CD4-positive, alpha-beta memory T cell (primary cell): ENCODE measurements around the gene ELAVL4. TPM values are rescaled to one million over a fixed set of nuclear protein-coding genes. Genes with fewer than 3 reads are reported as not detected.

Source experiments
- CTCF ChIA-PET: fragments of 350-600 bp; sonication (Branson Sonifier 250); formaldehyde crosslinking; loops from one replicate; lab custom pipeline; 2021; ENCODE audit warnings: inconsistent platforms; ENCODE audit not compliant: partially characterized antibody; lab: Charles Lee
- POLR2A ChIA-PET: fragments of 350-600 bp; sonication (Branson Sonifier 250); formaldehyde crosslinking; loops from one replicate; lab custom pipeline; 2021; ENCODE audit not compliant: partially characterized antibody; lab: Charles Lee
- DNase-seq, 5 donors: peaks; one replicate each; pipeline versions ENCODE4 v3.0.0 to v3.0.0-alpha.2; 2020 to 2022; ENCODE audit warnings: mixed read lengths in 1 of 5
- H3K27ac ChIP-seq: one replicate; pipeline ENCODE4 v1.7.0; 2013; ENCODE audit warnings: low read depth, low read length
- H3K27me3 ChIP-seq: 2 replicates; pipeline ENCODE4 v1.7.0; 2013; ENCODE audit warnings: mild to moderate bottlenecking, low read length, moderate library complexity; ENCODE audit not compliant: insufficient read depth
- H3K36me3 ChIP-seq: 2 replicates; pipeline ENCODE4 v1.7.0; 2013; ENCODE audit warnings: mild to moderate bottlenecking, low read length, moderate library complexity; ENCODE audit not compliant: insufficient read depth
- H3K4me1 ChIP-seq: 2 replicates; pipeline ENCODE4 v1.7.0; 2013; ENCODE audit warnings: mild to moderate bottlenecking, low read length, moderate library complexity; ENCODE audit not compliant: insufficient read depth
- H3K4me3 ChIP-seq, 2 donors: one replicate each; pipeline ENCODE4 v1.7.0; 2013; ENCODE audit warnings: low read length in 2 of 2, mild to moderate bottlenecking in 1 of 2
- H3K9me3 ChIP-seq, 2 donors: one replicate each; pipeline ENCODE4 v1.7.0; 2013; ENCODE audit warnings: low read length in 2 of 2, control low read depth in 1 of 2; ENCODE audit not compliant: control insufficient read depth in 1 of 2
- H3K27ac Mint-ChIP-seq, 7 donors: one replicate each; pipeline ENCODE4 v1.8.0; 2020 to 2021; ENCODE audit warnings: mixed read lengths in 7 of 7, mild to moderate bottlenecking in 6 of 7, inconsistent platforms in 3 of 7, moderate library complexity in 3 of 7
- H3K27me3 Mint-ChIP-seq, 2 donors: one replicate each; pipeline ENCODE4 v1.8.0; 2020 to 2021; ENCODE audit warnings: mixed read lengths in 2 of 2
- H3K36me3 Mint-ChIP-seq, 2 donors: one replicate each; pipeline ENCODE4 v1.8.0; 2020 to 2021; ENCODE audit warnings: mixed read lengths in 2 of 2, inconsistent platforms in 1 of 2, mild to moderate bottlenecking in 1 of 2
- H3K4me1 Mint-ChIP-seq, 4 donors: one replicate each; pipeline ENCODE4 v1.8.0; 2020 to 2021; ENCODE audit warnings: mixed read lengths in 4 of 4, mild to moderate bottlenecking in 1 of 4
- H3K4me3 Mint-ChIP-seq, 8 donors: one replicate each; pipeline ENCODE4 v1.8.0; 2020 to 2021; ENCODE audit warnings: mixed read lengths in 8 of 8, mild to moderate bottlenecking in 7 of 8, moderate library complexity in 6 of 8, inconsistent platforms in 3 of 8
- H3K9me3 Mint-ChIP-seq, 8 donors: one replicate each; pipeline ENCODE4 v1.8.0; 2020 to 2021; ENCODE audit warnings: mixed read lengths in 8 of 8, mild to moderate bottlenecking in 5 of 8, inconsistent platforms in 3 of 8, moderate library complexity in 1 of 8
- intact Hi-C: fragments of 100-400 bp; cut with micrococcal nuclease; formaldehyde crosslinking; loops from one replicate; pipeline ENCODE4 v1.15.1; 2023
- polyA plus RNA-seq, 2 donors: library from polyadenylated mRNA; unstranded; fragments of 300-500 nt; fragmentation: Illumina TruSeq; gene quantifications; one replicate each; pipeline ENCODE4 v1.2.3, GENCODE V29; 2021
- total RNA-seq, 2 experiments: library from RNA; stranded (reverse); gene quantifications; one replicate each; pipeline ENCODE4 v1.2.3, GENCODE V29; 2021

ELAVL4 gene
- total and polyA plus RNA-seq, 4 experiments from 2014 or later, result not detected

DNA sequence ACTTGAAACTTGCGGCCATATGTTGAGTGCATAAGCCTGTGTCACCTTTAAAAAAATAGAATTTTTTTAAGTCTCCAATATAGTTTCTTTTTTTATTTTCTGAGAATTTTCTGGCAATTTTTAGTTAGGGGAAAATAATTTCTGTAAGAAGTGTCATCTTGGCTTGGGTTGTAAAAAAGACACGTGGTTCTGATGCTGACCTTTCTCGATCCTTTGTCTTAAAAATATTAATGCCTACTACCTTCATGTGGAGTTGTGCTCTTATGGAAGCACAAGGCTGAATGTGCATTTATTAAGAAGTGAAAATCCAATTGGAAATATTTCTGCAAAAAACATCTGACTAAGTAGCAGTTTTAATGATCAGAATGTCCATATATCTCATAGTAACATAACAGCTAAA lies 3.5 kb downstream of the ELAVL4 start:
- H3K9me3 Mint-ChIP-seq, result peaks cover 0 to 6% (median 0%) of the 10 kb centered on the region in 8 donors
- Histone ChIP-seq H3K4me3 (no peak overlapping the region), H3K36me3 (no peaks in the 10 kb centered on the region), H3K4me1 (peaks cover 7% of the 10 kb centered on the region), H3K27me3 (peaks cover 10% of the 10 kb centered on the region), H3K9me3 (no peaks in the 10 kb centered on the region), H3K27ac (no peak overlapping the region)
- no peak for DNase-seq
- POLR2A ChIA-PET, result no interaction called here
- H3K4me1 Mint-ChIP-seq, result peaks cover 15 to 22% (median 19%) of the 10 kb centered on the region in 4 donors
- CTCF ChIA-PET, result no interaction called here
- no peak overlapping the region for H3K27ac Mint-ChIP-seq
- H3K36me3 Mint-ChIP-seq, result no peaks in the 10 kb centered on the region
- H3K27me3 Mint-ChIP-seq, result peaks cover 31 to 36% of the 10 kb centered on the region in 2 donors
- peak overlapping the region in 1 of 8 donors; percentile 5 for H3K4me3 Mint-ChIP-seq
- intact Hi-C loops, result no loop called here

DNA sequence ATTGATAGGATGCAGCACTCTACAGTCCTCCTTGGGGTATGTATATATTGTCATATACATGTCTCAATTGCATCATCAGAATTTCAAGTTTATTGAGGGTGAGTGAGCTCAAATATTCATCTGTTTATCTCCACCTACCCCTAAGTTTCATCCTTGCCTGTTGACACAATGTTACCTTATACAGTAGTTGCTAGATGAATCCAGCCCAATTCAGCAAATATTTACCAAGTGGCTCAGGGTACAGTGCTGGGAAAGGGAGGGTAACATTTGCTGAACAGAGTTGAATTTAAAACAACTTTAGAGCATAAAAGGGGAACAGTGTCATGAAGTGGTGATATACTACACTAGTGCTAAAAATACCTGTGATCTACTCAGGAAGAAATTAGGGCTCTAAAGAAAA lies 14.4 kb downstream of the ELAVL4 start:
- Mint-ChIP-seq H3K4me1 (no peaks in the 10 kb centered on the region), H3K27me3 (peaks cover 1 to 2% of the 10 kb centered on the region in 2 donors), H3K4me3 (no peak overlapping the region), H3K36me3 (no peaks in the 10 kb centered on the region), H3K27ac (no peak overlapping the region), H3K9me3 (peaks cover 0 to 3% (median 0%) of the 10 kb centered on the region in 8 donors)
- Histone ChIP-seq H3K27me3 (no peaks in the 10 kb centered on the region), H3K4me1 (no peaks in the 10 kb centered on the region), H3K36me3 (no peaks in the 10 kb centered on the region), H3K9me3 (no peaks in the 10 kb centered on the region), H3K27ac (no peak overlapping the region), H3K4me3 (no peak overlapping the region)
- no peak for DNase-seq
- intact Hi-C loops, result no loop called here
- ChIA-PET CTCF (no interaction called here), POLR2A (no interaction called here)

DNA sequence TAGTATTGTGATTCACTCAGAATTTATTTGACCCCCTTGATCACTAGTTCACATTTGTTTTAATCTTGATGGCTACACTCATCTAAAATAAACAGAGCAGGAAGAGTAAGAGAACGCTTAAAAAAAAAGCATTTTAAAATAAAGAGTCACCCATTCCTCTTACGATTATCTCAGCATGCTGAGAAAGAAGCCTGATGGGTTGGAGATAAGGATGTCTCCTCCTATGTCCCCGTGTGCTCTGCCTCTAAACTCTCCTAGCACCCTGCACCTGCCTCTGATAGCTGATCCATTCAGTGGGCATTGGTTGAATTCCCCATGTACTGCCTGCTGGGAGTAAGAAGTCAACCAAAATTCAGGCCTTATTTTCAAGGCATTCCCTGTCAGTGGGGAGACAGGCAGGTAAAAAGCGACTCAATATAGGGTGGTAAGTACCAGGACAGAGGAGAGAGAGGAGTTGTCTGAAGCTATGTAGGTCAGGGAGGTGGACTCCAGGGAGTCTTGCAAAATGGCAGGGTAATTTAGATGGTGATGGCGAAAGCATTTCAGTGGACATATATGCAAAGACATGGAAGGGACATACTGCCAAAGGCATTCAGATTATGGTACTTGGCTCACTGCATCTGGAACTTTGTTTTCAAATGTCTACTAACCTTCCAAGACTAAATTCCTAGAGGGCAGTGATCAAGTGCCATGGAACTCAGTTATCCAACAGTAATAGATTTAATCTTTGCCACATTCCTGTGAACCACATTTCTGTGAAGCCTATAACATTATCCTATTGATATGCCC lies 18.4 kb downstream of the ELAVL4 start:
- no peak for DNase-seq
- Histone ChIP-seq H3K36me3 (no peaks in the 10 kb centered on the region), H3K9me3 (no peaks in the 10 kb centered on the region), H3K27me3 (no peaks in the 10 kb centered on the region), H3K4me1 (no peaks in the 10 kb centered on the region), H3K4me3 (no peak overlapping the region), H3K27ac (no peak overlapping the region)
- ChIA-PET POLR2A (no interaction called here), CTCF (no interaction called here)
- H3K4me1 Mint-ChIP-seq, result no peaks in the 10 kb centered on the region
- intact Hi-C loops, result no loop called here
- no peak overlapping the region for H3K27ac Mint-ChIP-seq
- H3K27me3 Mint-ChIP-seq, result peaks cover 0 to 5% of the 10 kb centered on the region in 2 donors
- no peaks in the 10 kb centered on the region for H3K9me3 Mint-ChIP-seq
- no peak overlapping the region for H3K4me3 Mint-ChIP-seq
- H3K36me3 Mint-ChIP-seq, result no peaks in the 10 kb centered on the region

DNA sequence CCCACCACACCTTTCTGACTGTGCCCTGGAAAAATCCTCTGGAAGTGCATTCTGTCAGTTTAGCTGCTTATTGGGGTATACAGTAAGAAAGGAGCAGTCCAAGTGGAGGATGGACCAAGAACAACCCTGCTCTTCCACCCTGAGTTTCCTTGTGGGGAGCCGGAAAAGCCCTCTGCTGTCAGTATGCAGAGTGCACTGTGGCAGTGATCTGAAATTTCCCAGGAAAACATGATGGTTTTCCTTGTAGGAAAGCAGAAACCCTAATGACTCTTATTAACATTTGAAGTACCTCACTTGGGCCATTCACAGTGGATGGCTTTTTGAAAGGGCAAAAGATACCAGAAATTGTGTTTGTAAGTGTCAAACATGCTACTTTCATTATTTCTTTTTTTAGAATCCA lies 20.5 kb downstream of the ELAVL4 start:
- peaks cover 0 to 5% of the 10 kb centered on the region in 2 donors for H3K27me3 Mint-ChIP-seq
- intact Hi-C loops, result no loop called here

DNA sequence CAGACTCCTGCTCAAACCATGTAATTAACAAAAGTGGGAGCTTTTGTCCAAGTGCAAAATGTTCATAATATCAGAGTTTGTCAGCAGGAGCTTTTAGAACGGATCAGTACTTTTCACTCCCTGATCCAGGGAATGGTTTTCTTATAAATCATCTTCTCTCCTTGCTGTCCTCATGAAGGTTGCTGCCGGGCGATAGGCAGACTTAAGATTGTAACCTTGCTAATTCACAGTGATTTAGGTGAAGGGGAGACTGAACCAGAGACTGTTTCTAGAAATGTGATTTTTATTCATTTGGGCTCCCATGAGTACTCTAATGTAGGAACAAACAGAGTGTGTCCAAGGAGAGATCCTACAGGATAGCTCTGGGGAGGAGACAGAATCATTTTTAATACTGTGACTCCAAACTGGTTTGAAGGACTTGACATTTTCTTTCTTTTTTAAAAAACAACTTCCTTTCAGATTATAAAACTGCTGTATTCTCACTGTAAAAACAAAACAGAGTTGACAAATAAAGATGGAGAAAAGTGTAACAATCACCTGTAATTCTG lies 23.7 kb downstream of the ELAVL4 start:
- H3K36me3 Mint-ChIP-seq, result no peaks in the 10 kb centered on the region
- no peak overlapping the region for H3K27ac ChIP-seq
- no peaks in the 10 kb centered on the region for H3K9me3 Mint-ChIP-seq
- H3K4me3 ChIP-seq, result no peak overlapping the region
- no peaks in the 10 kb centered on the region for H3K36me3 ChIP-seq
- CTCF ChIA-PET, result no interaction called here
- no peaks in the 10 kb centered on the region for H3K4me1 ChIP-seq
- peaks cover 5 to 8% of the 10 kb centered on the region in 2 donors for H3K27me3 Mint-ChIP-seq
- no peak for DNase-seq
- H3K9me3 ChIP-seq, result no peaks in the 10 kb centered on the region
- intact Hi-C loops, result no loop called here
- no peaks in the 10 kb centered on the region for H3K27me3 ChIP-seq
- no peak overlapping the region for H3K27ac Mint-ChIP-seq
- H3K4me3 Mint-ChIP-seq, result no peak overlapping the region
- H3K4me1 Mint-ChIP-seq, result no peaks in the 10 kb centered on the region
- POLR2A ChIA-PET, result no interaction called here

More for the DNA sequence above, 20.5 kb downstream of the ELAVL4 start:
- Histone ChIP-seq H3K36me3 (no peaks in the 10 kb centered on the region), H3K27me3 (no peaks in the 10 kb centered on the region), H3K4me1 (no peaks in the 10 kb centered on the region), H3K27ac (no peak overlapping the region), H3K4me3 (no peak overlapping the region), H3K9me3 (no peaks in the 10 kb centered on the region)
- no peak overlapping the region for H3K4me3 Mint-ChIP-seq
- H3K4me1 Mint-ChIP-seq, result no peaks in the 10 kb centered on the region
- ChIA-PET CTCF (no interaction called here), POLR2A (no interaction called here)
- H3K9me3 Mint-ChIP-seq, result no peaks in the 10 kb centered on the region
- no peaks in the 10 kb centered on the region for H3K36me3 Mint-ChIP-seq
- no peak for DNase-seq
- no peak overlapping the region for H3K27ac Mint-ChIP-seq

DNA sequence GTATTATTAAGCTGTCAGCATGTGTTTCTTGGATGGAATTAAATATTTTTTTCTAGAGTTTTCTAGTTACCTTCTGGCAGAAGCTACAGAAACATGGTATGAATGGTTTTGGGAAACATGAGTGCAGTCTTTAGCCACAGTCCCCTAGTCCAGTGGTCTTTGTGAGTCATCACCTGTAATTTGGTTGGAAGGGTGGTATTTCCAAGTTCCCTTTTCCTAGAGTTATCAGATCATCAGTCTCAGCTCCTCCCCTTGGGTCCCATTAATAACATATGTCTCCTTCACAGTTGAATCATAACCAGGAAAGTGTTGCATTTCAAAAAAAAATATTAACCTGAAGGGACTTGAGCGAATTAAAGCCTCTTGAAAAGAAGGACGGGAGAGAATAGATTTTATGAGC lies 27.0 kb downstream of the ELAVL4 start:
- Mint-ChIP-seq H3K27me3 (peaks cover 8 to 10% of the 10 kb centered on the region in 2 donors), H3K9me3 (no peaks in the 10 kb centered on the region), H3K4me3 (no peak overlapping the region), H3K4me1 (no peaks in the 10 kb centered on the region), H3K36me3 (no peaks in the 10 kb centered on the region), H3K27ac (no peak overlapping the region)
- H3K9me3 ChIP-seq, result no peaks in the 10 kb centered on the region
- H3K27me3 ChIP-seq, result no peaks in the 10 kb centered on the region
- no peaks in the 10 kb centered on the region for H3K4me1 ChIP-seq
- POLR2A ChIA-PET, result no interaction called here
- CTCF ChIA-PET, result no interaction called here
- no peaks in the 10 kb centered on the region for H3K36me3 ChIP-seq
- no peak overlapping the region for H3K4me3 ChIP-seq
- intact Hi-C loops, result no loop called here
- no peak for DNase-seq
- H3K27ac ChIP-seq, result no peak overlapping the region

DNA sequence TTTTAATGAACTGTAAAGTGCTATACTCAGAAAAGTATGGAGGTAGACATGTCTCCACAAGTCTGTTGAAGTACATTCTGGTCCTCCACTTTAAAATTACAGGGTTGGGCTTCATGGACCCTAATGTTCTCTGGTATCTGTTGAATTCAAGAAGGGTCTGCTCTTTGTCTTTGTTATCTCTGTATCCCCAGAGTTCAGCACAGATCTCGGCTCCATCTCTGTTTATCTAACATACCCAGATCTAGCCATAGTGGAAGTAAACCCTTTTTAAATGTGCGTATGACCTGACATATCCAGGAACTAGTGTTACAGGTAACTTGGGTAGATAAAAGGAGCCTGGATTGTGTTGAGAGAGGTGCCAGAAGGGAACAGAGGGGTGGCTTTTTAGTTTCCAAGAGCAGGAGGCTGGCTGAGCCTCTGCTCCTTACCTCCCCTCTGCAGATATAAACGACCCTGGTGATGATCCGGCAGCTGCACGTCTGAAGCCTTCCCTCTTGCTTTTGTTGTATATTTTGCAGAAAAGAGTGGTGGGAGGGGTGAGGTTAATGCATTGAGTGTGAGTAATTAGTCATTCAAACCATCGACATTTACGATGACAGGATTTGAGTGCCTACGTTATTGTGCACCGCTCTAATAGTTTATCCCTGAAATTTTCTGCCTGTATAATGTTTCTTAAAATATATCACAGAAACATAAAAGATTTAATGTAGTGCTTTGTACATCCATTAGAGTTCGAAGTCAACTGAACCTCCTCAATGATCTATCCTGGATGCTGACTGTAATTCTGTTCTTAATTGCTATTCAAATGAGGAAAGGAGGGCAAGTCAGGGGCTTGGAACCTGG lies 30.8 kb downstream of the ELAVL4 start:
- no peaks in the 10 kb centered on the region for H3K9me3 ChIP-seq
- POLR2A ChIA-PET, result no interaction called here
- H3K4me1 ChIP-seq, result no peaks in the 10 kb centered on the region
- Mint-ChIP-seq H3K4me1 (no peaks in the 10 kb centered on the region), H3K9me3 (no peaks in the 10 kb centered on the region), H3K27ac (no peak overlapping the region), H3K4me3 (no peak overlapping the region), H3K36me3 (no peaks in the 10 kb centered on the region), H3K27me3 (peaks cover 6 to 14% of the 10 kb centered on the region in 2 donors)
- H3K27ac ChIP-seq, result no peak overlapping the region
- CTCF ChIA-PET, result no interaction called here
- H3K4me3 ChIP-seq, result no peak overlapping the region
- H3K27me3 ChIP-seq, result no peaks in the 10 kb centered on the region
- DNase-seq, result no peak
- intact Hi-C loops, result no loop called here
- H3K36me3 ChIP-seq, result no peaks in the 10 kb centered on the region
